GM19452 (cell line): ENCODE results near the gene IFFO2.
A peak's percentile ranks its signal among the peaks of the same experiment; 100 is the strongest.

Source experiments
- ATAC-seq: cut with Tn5 transposase; IDR thresholded peaks from one replicate; pipeline ENCODE4 v1.9.1; 2021; ENCODE audit not compliant: unreplicated experiment

Gene IFFO2

GRCh38 chr1:18951818-18952391 is 4.6 kb downstream of the IFFO2 start:
- peak; percentile 40 for ATAC-seq

GRCh38 chr1:18951416-18951815 is 5.1 kb downstream of the IFFO2 start:
- ATAC-seq, result no peak

- ATAC-seq, result no peak
Measured at GRCh38 chr1:18950401-18951026, 6.0 kb downstream of the IFFO2 start.

- no peak for ATAC-seq
Measured at GRCh38 chr1:18949686-18950400, 6.6 kb downstream of the IFFO2 start.

- ATAC-seq, result no peak
Measured at GRCh38 chr1:18948913-18949685, 7.4 kb downstream of the IFFO2 start.

GRCh38 chr1:18948048-18948912 is 8.2 kb downstream of the IFFO2 start:
- no peak for ATAC-seq

GRCh38 chr1:18947570-18947969 is 8.9 kb downstream of the IFFO2 start:
- no peak for ATAC-seq

DNA sequence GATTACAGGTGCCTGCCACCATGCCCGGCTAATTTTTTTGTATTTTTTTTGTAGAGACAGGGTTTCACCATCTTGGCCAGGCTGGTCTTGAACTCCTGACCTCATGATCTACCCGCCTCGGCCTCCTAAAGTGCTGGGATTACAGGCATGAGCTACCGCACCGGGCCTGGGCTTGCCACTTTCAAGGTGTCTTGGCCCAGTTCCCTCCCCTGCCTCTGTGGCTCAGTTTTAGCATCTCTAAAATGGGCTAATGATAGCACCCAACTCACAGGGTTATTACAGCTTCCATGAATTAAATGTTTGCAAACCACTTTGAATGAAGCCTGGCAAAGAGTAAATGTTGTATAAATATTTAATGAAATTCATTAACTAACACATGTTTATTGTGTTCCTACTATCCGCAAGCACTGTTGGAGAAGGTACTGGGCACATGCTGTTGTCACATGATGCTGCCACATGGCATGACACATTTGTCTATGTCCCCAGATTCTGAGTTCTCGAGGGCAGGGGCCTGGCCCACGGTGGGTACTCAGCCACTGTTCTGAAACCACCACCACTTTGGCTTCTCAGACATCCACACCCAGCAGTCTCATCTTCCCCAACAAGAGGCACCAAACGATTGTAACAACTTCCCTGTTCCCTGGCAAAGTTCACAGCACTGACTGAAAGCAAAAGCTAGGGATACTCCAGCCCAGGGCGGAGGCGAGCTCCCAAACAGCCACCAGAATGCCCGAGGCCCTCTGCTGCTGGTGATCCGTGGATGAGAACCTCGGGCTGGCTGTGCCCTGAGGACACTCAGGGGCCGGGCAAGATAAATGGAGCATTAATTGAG is 9.7 kb downstream of the IFFO2 start:
- no peak for ATAC-seq

DNA sequence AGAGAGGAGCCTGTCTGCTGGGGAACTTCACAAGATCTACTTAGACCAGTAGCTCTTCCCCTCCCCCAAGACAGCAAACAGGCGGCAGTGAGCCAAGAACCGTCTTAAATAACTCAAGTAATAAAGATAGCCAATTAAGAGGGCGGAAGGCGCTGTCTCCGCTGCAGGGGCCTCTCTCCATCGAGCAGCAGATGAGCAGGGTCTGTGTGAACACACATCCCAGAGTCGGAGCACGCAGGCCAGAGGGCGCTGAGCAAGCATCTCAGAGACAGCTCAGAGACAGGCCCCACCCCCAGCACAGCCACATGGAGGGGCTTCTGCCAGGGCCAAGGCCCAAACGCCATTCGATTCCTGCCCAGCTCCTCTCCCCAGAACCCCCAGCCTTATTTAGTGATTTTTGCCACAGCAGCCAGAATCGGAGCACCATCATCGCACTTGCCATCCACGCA is 11.1 kb downstream of the IFFO2 start:
- no peak for ATAC-seq

DNA sequence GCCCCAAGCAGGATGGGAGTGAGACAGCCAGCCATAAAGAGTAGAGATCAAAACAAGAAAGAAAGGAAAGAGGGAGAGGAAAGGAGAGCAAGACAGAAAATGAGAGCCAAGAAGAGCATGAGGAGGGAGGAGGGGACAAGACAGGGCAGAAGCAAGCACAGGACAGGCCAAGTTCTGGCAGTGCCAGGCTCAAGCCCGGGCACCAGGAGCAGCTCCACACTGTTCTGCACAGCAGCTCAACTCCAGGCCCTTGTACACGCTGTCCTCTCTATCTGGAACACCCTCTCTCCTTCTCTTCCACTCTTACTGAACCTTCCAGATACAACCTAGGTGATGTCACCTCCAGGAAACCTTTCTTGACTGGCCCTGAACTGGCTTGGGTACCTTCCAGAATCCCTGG is 11.7 kb downstream of the IFFO2 start:
- no peak for ATAC-seq

DNA sequence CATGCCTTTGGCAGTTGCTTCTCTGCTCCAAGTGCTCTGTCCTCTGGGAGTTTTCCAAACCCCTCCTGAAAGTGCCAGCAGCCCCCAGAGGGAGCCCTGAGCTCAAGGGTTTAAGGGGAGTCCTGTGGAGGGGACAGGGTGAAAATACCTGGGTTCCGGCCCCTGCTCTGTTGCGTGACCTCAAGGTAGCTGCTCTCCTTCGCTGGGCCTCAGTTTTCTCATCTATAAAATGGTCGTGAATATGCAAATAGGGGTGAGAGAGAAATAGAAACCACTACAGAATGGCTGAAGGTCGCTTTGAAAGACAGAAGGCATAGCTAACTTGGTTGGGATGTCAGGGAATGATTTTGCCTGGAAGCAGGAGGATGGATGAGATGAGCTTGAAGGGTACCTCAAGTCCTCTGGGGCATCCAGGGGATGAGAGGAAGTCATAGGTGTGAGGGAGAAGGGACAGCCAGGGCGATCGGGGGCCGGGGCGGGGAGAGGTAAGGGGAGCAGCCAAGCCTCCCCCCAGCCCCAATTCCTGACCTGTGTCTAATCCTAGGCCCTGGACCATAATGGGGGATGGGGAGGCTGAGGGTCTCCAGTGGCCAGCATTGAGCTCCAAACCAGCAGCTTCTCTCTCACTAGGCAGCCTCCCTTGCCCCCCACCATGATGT is 12.4 kb downstream of the IFFO2 start:
- no peak for ATAC-seq

- ATAC-seq, result no peak
Measured at GRCh38 chr1:18943162-18943561, 13.3 kb downstream of the IFFO2 start.

DNA sequence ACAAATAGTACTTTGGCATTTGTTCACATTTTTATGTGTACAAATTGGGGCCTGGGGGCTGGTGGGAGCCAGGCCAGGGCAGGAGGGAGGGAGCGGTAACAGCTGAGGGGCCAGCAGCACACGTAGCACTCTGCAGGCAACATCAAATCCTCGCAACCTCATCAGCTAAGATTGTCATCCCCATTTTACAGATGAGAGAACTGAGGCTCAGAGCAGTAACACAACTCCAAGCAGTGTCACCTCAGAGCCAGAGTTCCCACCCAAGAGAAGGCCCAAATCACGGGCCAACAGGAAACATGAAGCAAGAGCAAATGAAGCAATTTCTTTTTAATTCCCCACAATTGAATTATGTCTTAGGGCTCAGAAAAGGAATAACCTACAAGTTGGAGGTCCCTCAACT is 14.1 kb downstream of the IFFO2 start:
- no peak for ATAC-seq

- ATAC-seq, result no peak
Measured at GRCh38 chr1:18941221-18942141, 15.0 kb downstream of the IFFO2 start.

DNA sequence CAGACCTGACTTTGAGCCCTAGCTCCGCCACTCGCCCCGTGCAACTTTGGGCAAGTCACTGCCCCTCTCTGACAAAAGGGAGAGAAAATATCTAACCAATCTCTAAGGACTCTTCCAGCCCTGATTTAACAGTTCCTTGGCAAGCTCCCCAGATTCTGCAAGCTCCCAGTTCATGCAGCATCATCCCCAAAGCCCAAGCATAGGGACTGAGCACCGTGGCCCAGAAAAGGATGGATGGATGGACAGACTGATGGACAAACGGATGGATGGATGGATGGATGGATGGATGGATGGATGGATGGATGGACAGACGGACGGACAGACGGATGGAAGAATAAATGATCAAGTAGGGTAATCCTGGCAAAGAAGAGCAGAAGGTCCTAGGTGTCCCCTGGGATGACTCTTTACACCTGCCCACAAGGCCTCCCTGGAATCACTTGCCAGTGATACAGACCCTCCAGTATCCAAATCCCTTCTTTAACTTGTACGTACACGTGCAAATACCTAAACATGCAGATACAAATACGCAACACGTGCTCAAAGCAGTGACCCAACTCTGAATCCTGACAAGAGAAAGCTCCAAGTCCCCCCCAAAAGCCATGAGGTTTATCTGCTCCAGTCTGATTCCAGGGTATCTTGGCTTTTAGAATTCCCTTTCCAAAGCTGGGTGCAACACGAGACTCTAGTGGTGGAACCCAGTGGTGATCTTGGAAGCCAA is 16.0 kb downstream of the IFFO2 start:
- ATAC-seq, result no peak

DNA sequence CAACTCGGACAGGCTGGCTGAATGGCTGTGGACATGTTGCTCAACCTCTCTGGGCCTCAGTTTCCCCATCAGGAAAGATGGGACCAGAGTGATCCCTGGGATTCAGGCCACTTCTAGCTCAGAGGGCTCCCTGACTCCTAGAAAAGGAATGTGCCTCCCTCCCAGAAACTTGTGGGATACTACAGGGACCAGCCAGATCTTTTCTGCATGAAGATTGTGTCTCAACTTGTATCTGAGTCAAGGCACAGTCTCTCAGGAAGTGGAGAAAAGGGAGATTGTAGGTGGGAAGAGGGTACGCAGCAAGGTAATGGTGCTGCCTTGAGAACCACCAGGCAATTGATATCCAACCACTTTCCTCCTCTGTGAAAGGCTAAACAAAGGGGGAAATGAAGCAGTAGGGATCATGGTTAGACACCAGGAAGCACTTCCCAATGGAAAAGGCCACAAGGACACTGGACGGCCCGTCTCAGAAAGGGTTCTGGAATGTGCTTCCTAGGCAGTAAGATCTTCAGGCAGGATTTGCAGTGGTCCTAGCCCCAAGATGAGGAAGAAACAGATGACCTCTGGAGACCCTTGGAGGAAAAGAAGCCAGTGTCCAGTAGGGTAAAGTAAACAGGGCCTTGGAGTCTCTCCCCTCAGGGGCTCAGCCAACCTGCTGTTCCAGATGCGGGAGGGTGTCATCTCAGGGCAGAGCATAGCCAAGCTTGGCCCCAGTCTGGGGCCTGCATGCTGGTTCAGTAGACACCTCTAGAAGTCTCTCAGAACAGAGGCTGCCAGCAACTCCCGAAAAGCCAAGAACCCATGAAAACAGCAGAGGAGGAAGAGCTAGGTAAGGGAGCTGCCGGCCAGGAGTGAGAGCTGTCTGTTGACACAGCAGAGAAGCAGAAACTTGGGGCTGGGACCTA is 16.8 kb downstream of the IFFO2 start:
- ATAC-seq, result no peak

- no peak for ATAC-seq
Measured at GRCh38 chr1:18938707-18939070, 17.8 kb downstream of the IFFO2 start.
